CD14-positive monocyte (primary cell): Measurements from ENCODE around the gene CASD1. TPM values are rescaled to one million over a fixed set of nuclear protein-coding genes. Genes with fewer than 3 reads are reported as not detected.

ENCODE experiments used
- DNase-seq, 3 donors: peaks; one replicate each; pipeline ENCODE4 v3.0.0-alpha.2; 2011 to 2022
- H2AFZ ChIP-seq: 2 replicates; pipeline ENCODE4 v1.6.0; 2012; ENCODE audit warnings: mild to moderate bottlenecking, low read depth, low read length, inconsistent platforms; ENCODE audit not compliant: insufficient read depth, poor library complexity, severe bottlenecking
- H3K27ac ChIP-seq, 2 donors: 1 replicate in 1 of 2; 2 replicates in 1 of 2; pipeline ENCODE4 v1.5.1; 2012 to 2013; ENCODE audit warnings: low read length in 2 of 2, control low read depth in 1 of 2, inconsistent platforms in 1 of 2, low read depth in 1 of 2, mild to moderate bottlenecking in 1 of 2
- H3K27me3 ChIP-seq, 2 donors: one replicate each; pipeline versions ENCODE4 v1.6.0 to v1.6.1; 2011 to 2013; ENCODE audit warnings: low read length in 2 of 2; ENCODE audit not compliant: control insufficient read depth in 2 of 2, insufficient read depth in 2 of 2
- H3K36me3 ChIP-seq, 2 donors: replicated peaks in 1 of 2; 1 replicate in 1 of 2; 2 replicates in 1 of 2; pipeline versions ENCODE4 v1.5.1 to v1.6.1; 2012 to 2013; ENCODE audit warnings: low read length in 2 of 2, control low read depth in 1 of 2, inconsistent platforms in 1 of 2, mild to moderate bottlenecking in 1 of 2; ENCODE audit not compliant: insufficient read depth in 2 of 2, control insufficient read depth in 1 of 2
- H3K4me1 ChIP-seq, 2 donors: 1 replicate in 1 of 2; 2 replicates in 1 of 2; pipeline versions ENCODE4 v1.5.1 to v1.6.1; 2012 to 2013; ENCODE audit warnings: low read length in 2 of 2, control low read depth in 1 of 2, inconsistent platforms in 1 of 2, mild to moderate bottlenecking in 1 of 2, moderate library complexity in 1 of 2; ENCODE audit not compliant: insufficient read depth in 2 of 2, control insufficient read depth in 1 of 2
- H3K4me2 ChIP-seq: replicated peaks from 2 replicates; pipeline ENCODE3; 2012; ENCODE audit warnings: low read length, moderate library complexity, mild to moderate bottlenecking; ENCODE audit not compliant: poor library complexity, severe bottlenecking; ENCODE audit errors: extremely low read depth
- H3K4me3 ChIP-seq, 3 experiments: fragments of 200-600 bp in 1 of 3; sonication (generic) in 1 of 3; replicated peaks in 1 of 3; 1 replicate in 2 of 3; 2 replicates in 1 of 3; pipeline ENCODE4 v1.5.1; 2011 to 2013; ENCODE audit warnings: low read length in 3 of 3, mild to moderate bottlenecking in 3 of 3, control low read depth in 2 of 3, low read depth in 2 of 3, inconsistent platforms in 1 of 3, moderate library complexity in 1 of 3
- H3K79me2 ChIP-seq: 2 replicates; pipeline ENCODE4 v1.6.0; 2012; ENCODE audit warnings: mild to moderate bottlenecking, control low read depth, inconsistent platforms, low read length, moderate library complexity; ENCODE audit not compliant: insufficient read depth
- H3K9ac ChIP-seq: 2 replicates; pipeline ENCODE4 v1.6.0; 2017; ENCODE audit warnings: low read length, mild to moderate bottlenecking; ENCODE audit not compliant: insufficient read depth, poor library complexity, severe bottlenecking
- H3K9me3 ChIP-seq, 2 donors: replicated peaks in 1 of 2; 1 replicate in 1 of 2; 2 replicates in 1 of 2; pipeline versions ENCODE4 v1.5.1 to v1.6.1; 2012 to 2013; ENCODE audit warnings: low read length in 2 of 2, control low read depth in 1 of 2; ENCODE audit not compliant: control insufficient read depth in 1 of 2, insufficient read depth in 1 of 2
- H4K20me1 ChIP-seq: 2 replicates; pipeline ENCODE4 v1.6.0; 2012; ENCODE audit warnings: mild to moderate bottlenecking, low read length, control low read depth, moderate library complexity; ENCODE audit not compliant: insufficient read depth
- H3K27ac Mint-ChIP-seq, 7 donors: one replicate each; pipeline ENCODE4 v1.8.0; 2020; ENCODE audit warnings: mild to moderate bottlenecking in 7 of 7, mixed read lengths in 7 of 7, moderate library complexity in 6 of 7, inconsistent platforms in 2 of 7
- H3K27me3 Mint-ChIP-seq, 3 donors: one replicate each; pipeline ENCODE4 v1.8.0; 2021 to 2022; ENCODE audit warnings: low read depth in 3 of 3, mild to moderate bottlenecking in 3 of 3, mixed read lengths in 3 of 3, moderate library complexity in 3 of 3, inconsistent platforms in 1 of 3
- H3K36me3 Mint-ChIP-seq, 2 donors: one replicate each; pipeline ENCODE4 v1.8.0; 2020; ENCODE audit warnings: mixed read lengths in 2 of 2, inconsistent platforms in 1 of 2, mild to moderate bottlenecking in 1 of 2
- H3K4me1 Mint-ChIP-seq: one replicate; pipeline ENCODE4 v1.8.0; 2020; ENCODE audit warnings: mild to moderate bottlenecking, mixed read lengths
- H3K4me3 Mint-ChIP-seq, 2 donors: one replicate each; pipeline ENCODE4 v1.8.0; 2020; ENCODE audit warnings: mild to moderate bottlenecking in 2 of 2, mixed read lengths in 2 of 2, moderate library complexity in 1 of 2
- H3K9me3 Mint-ChIP-seq, 7 donors: one replicate each; pipeline ENCODE4 v1.8.0; 2020 to 2022; ENCODE audit warnings: mixed read lengths in 7 of 7, mild to moderate bottlenecking in 6 of 7, moderate library complexity in 6 of 7, inconsistent platforms in 2 of 7
- WGBS: methylation state at CpG from one replicate; pipeline ENCODE4 v1.1.5; 2013; ENCODE audit warnings: missing lambda C conversion rate; ENCODE audit not compliant: insufficient coverage; 5-methylcytosine and 5-hydroxymethylcytosine counted together
- intact Hi-C, 2 donors: fragments of 100-400 bp; cut with micrococcal nuclease; formaldehyde crosslinking; loops; one replicate each; pipeline versions ENCODE4 v1.15.0 to v1.15.1; 2023
- polyA plus RNA-seq, 3 donors: library from polyadenylated mRNA; depleted of rRNA in 1 of 3; unstranded in 2 of 3; stranded (reverse) in 1 of 3; fragments of 300-500 nt in 2 of 3; fragments of >200 nt in 1 of 3; fragmentation: Illumina TruSeq in 2 of 3; gene quantifications; 1 replicate in 2 of 3; 2 replicates in 1 of 3; pipeline ENCODE4 v1.2.3, GENCODE V29; 2012 to 2021
- TF ChIP-seq, protein P1 (sequence below): fragments of 200-600 bp; IDR thresholded peaks from one replicate; pipeline ENCODE4 v1.8.0; 2022; ENCODE audit warnings: antibody characterized with exemption, mild to moderate bottlenecking

Gene CASD1
- polyA plus RNA-seq, 3 donors = 2.0 to 4.4 (median 3.6) TPM

DNA sequence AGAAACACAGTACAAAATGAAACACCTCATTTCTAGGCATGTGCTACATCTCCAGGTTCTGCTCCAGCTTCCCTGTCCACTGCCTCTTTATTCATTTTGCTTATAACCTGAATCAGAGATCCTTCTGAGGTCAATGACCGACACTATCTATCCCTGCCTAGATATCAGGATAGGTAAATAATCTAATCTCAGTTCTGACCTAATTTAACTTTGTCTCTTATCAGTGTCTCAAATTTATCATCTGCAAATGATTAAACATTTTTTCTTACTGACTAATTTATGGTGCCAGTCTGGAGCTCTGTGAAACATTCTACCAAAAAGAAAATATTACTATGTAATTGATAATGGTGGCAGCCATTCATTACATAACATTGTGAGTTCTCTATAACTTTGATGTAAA, 85.3 kb downstream of the CASD1 start:
- no peaks in the 10 kb centered on the region for H3K27me3 Mint-ChIP-seq
- no peak overlapping the region for H3K4me3 Mint-ChIP-seq

DNA sequence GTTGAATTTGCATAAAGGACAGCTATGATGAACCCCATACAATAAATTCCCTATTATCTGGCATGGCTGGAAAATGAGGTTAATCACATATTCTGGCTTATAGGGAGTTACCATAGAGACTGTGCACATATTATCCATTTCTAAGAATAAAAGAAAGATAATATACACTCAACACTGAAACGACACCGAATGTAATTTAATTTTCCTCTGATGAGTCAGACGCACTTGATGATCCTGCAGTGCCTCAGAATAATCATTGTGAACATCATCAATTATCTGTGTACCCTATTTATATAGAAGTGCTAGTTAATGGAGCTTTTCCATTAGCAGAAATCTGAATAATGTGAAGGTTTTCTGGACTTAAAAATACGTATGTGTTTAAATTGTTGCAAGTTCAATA, 86.1 kb downstream of the CASD1 start:
- Histone ChIP-seq H2AFZ (no peak overlapping the region), H3K79me2 (no peaks in the 10 kb centered on the region), H3K4me2 (no peak overlapping the region), H3K9ac (no peak overlapping the region), H3K4me3 (no peak overlapping the region), H3K27me3 (no peaks in the 10 kb centered on the region), H3K27ac (no peak overlapping the region), H3K36me3 (no peaks in the 10 kb centered on the region), H3K4me1 (no peaks in the 10 kb centered on the region), H4K20me1 (no peaks in the 10 kb centered on the region), H3K9me3 (no peaks in the 10 kb centered on the region)
- H3K9me3 Mint-ChIP-seq = no peaks in the 10 kb centered on the region
- TF ChIP-seq, protein P1, sequence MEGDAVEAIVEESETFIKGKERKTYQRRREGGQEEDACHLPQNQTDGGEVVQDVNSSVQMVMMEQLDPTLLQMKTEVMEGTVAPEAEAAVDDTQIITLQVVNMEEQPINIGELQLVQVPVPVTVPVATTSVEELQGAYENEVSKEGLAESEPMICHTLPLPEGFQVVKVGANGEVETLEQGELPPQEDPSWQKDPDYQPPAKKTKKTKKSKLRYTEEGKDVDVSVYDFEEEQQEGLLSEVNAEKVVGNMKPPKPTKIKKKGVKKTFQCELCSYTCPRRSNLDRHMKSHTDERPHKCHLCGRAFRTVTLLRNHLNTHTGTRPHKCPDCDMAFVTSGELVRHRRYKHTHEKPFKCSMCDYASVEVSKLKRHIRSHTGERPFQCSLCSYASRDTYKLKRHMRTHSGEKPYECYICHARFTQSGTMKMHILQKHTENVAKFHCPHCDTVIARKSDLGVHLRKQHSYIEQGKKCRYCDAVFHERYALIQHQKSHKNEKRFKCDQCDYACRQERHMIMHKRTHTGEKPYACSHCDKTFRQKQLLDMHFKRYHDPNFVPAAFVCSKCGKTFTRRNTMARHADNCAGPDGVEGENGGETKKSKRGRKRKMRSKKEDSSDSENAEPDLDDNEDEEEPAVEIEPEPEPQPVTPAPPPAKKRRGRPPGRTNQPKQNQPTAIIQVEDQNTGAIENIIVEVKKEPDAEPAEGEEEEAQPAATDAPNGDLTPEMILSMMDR = no peak
- no peaks in the 10 kb centered on the region for H3K36me3 Mint-ChIP-seq
- intact Hi-C loops = no loop called here
- no peak for DNase-seq
- H3K4me1 Mint-ChIP-seq = peaks cover 4% of the 10 kb centered on the region
- no peak overlapping the region for H3K4me3 Mint-ChIP-seq
- no CpG with 5 or more reads among the region's 4 CpGs for WGBS
- no peaks in the 10 kb centered on the region for H3K27me3 Mint-ChIP-seq
- no peak overlapping the region for H3K27ac Mint-ChIP-seq

More for the DNA sequence above, 85.3 kb downstream of the CASD1 start:
- Histone ChIP-seq H3K27ac (no peak overlapping the region), H3K27me3 (no peaks in the 10 kb centered on the region), H3K4me2 (no peak overlapping the region), H4K20me1 (no peaks in the 10 kb centered on the region), H2AFZ (no peak overlapping the region), H3K9me3 (no peaks in the 10 kb centered on the region), H3K4me3 (no peak overlapping the region), H3K36me3 (no peaks in the 10 kb centered on the region), H3K79me2 (no peaks in the 10 kb centered on the region), H3K4me1 (no peaks in the 10 kb centered on the region), H3K9ac (no peak overlapping the region)
- peaks cover 4% of the 10 kb centered on the region for H3K4me1 Mint-ChIP-seq
- intact Hi-C loops = no loop called here
- no peak overlapping the region for H3K27ac Mint-ChIP-seq
- H3K36me3 Mint-ChIP-seq = no peaks in the 10 kb centered on the region
- TF ChIP-seq, protein P1 = no peak
- no peaks in the 10 kb centered on the region for H3K9me3 Mint-ChIP-seq
- WGBS = no CpG with 5 or more reads among the region's 1 CpG
- no peak for DNase-seq
